HG03469 (cell line): ENCODE data around the gene SSTR1.

Source experiments
- ATAC-seq: cut with Tn5 transposase; IDR thresholded peaks from one replicate; pipeline ENCODE4 v1.9.1; 2021; ENCODE audit warnings: mild to moderate bottlenecking, moderate library complexity, moderate number of reproducible peaks; ENCODE audit not compliant: unreplicated experiment

The SSTR1 gene

GRCh38 chr14:38233218-38233617 is 25.5 kb downstream of the SSTR1 start:
- ATAC-seq, result no peak

- no peak for ATAC-seq
Observed at GRCh38 chr14:38238332-38238731, 30.6 kb downstream of the SSTR1 start.

GRCh38 chr14:38238878-38239277 is 31.2 kb downstream of the SSTR1 start:
- no peak for ATAC-seq

- no peak for ATAC-seq
Observed at GRCh38 chr14:38243696-38244240, 36.1 kb downstream of the SSTR1 start.

GRCh38 chr14:38248321-38249028 is 40.8 kb downstream of the SSTR1 start:
- ATAC-seq, result no peak

- no peak for ATAC-seq
Observed at GRCh38 chr14:38250331-38250730, 42.6 kb downstream of the SSTR1 start.

- ATAC-seq, result no peak
Observed at GRCh38 chr14:38252066-38252710, 44.5 kb downstream of the SSTR1 start.

GRCh38 chr14:38253676-38254075 is 46.0 kb downstream of the SSTR1 start:
- no peak for ATAC-seq

- no peak for ATAC-seq
Observed at GRCh38 chr14:38254571-38255407, 47.1 kb downstream of the SSTR1 start.

- no peak for ATAC-seq
Observed at GRCh38 chr14:38255408-38255672, 47.6 kb downstream of the SSTR1 start.

- no peak for ATAC-seq
Observed at GRCh38 chr14:38255673-38256532, 48.2 kb downstream of the SSTR1 start, which contains the start of gene CLEC14A. Gene CLEC14A, minus strand, starts transcription at chr14:38256093. Its CDS starts 71 bp downstream, at chr14:38256022.

GRCh38 chr14:38256533-38256840 is 48.8 kb downstream of the SSTR1 start:
- ATAC-seq, result no peak

- no peak for ATAC-seq
Observed at GRCh38 chr14:38257507-38257906, 49.8 kb downstream of the SSTR1 start.

- no peak for ATAC-seq
Observed at GRCh38 chr14:38261620-38262019, 53.9 kb downstream of the SSTR1 start.
